HG03135 (cell line): Measurements from ENCODE around the gene RALGDS.

Experiments used
- ATAC-seq: cut with Tn5 transposase; IDR thresholded peaks from one replicate; pipeline ENCODE4 v1.9.1; 2021; ENCODE audit warnings: mild to moderate bottlenecking, moderate library complexity; ENCODE audit not compliant: unreplicated experiment

Gene RALGDS

GRCh38 chr9:133120501-133121197 lies 391 bp downstream of the RALGDS start:
- peak; percentile 31 for ATAC-seq

DNA sequence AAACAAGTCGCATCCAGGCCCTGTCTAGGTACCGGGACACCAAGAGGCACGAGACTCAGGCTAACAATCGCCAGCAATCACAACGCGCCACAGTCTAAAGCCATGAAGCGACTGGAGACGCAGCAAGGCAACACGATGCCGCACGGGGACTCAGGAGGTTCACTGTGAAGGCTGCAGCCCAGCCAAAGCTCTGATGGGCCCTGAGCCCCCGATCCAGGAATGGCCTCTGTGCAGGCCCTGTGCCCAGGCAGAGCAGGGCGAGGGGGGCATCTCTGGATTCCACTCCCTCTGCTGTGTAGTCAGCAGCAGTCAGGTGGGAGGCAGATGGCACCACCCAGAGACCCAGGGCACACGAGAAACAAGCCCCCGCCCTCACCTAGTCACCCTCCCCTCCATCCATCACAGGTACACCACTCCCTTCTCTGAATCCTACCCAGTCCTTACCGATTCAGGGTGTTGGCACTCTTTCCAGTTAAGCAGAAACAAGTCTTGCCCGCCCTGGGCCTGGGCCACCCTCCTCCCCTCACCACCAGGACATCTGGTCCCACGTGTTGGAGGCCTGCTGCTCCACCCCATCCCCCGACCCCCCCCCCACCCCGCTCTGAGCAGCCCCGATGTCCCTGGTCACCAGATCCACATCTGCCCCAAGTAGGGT lies 1.1 kb downstream of the RALGDS start:
- no peak for ATAC-seq

DNA sequence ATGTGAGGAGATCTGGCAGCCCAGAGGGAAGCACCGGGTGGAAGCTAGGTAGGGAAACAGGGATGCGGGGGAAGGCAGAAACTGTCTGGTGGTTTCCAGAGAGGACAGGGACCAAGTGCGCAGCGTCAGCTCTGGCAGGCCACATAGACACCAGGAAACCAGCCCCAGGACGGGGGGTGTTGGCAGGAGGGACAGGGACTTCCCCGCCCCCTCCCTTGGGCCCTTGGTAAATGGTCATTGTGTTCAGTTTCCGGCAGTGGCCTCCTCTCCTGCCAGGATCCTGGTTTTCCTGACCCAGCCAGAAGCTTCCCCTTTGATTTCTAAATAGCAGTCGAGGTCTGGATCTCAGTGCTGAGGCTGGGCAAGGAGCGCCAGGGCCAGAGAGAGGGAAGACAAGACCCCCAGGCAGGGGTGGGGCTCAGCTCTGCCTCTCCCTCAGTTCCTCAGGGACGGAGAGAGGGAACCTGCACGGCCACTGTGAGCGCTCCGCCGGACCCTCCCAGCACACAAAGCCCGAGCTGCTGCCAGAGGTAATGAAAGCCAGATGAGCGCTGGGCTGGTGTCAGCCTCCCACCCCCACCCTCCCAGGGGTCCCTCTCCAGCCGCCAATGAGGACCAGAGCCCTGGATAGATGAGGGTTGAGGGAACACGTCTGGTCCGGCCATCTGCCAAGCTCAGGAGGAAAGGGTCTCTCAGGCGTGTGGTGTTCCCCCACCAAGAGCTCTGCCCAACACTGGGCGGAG lies 1.8 kb downstream of the RALGDS start:
- ATAC-seq = no peak

DNA sequence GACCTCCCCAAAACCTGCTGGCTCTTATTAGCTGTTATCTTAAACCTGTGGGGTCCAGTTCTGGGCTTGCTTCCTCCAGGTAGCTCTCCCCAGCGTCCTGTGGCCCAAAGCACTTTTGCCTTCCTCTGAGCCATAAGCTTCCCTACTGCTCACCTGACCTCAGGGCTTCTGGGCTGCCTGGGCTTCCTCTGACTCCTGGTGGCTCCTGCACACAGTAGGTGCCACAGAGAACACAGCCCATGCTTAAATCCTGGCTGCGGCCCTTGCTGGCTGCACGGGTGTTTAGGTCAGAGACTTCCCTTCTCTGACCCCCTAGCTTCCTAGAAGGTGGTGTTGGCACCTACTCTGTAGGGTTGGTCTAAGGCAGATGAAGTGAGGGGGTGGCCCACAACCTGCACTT lies 2.5 kb downstream of the RALGDS start:
- ATAC-seq = no peak

GRCh38 chr9:133118179-133118520 lies 2.9 kb downstream of the RALGDS start:
- no peak for ATAC-seq

DNA sequence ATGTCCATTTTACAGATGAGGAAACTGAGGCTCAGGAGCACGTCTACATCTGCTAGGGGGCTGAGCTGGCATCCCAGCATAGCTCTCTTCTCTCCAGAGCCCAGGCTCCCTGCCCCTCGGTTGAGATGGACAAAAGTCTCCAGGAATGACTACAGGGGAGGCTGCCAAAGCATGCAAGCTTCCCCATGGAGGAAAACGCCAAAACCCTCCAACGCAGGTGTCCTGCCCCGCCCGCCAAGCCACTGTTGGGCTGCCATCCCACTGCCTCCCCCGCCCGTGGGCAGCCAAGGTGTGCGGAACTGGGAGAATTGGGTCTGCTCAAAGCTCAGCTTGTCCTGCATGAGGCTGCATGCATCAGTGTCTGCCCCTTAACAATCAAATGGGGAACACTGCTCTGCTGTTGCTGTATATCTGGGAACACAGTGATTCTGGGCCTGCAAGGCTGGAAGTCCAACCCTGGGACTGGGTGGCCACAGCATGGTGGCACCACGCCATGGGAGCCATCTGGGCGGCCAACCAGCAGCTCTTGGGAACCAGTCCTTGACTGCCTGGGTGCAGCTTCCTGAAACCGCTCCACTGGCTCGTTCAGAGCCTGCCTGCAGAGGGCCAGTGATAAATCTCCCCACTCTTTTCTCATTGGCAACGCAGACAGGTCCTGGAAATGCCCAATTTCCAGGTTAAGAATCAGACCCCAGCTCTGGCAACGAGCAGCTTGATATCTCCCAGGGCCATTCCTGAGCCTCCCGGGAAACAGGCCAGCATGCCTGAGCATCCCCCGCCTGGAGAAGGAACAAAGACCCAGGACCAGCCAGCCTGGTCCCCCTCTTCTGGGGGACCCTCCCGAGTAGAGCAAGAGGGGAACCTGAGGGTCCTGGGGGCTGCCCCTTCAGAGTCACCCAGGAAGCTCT lies 3.5 kb downstream of the RALGDS start:
- no peak for ATAC-seq

GRCh38 chr9:133116346-133117231 lies 4.5 kb downstream of the RALGDS start:
- no peak for ATAC-seq

DNA sequence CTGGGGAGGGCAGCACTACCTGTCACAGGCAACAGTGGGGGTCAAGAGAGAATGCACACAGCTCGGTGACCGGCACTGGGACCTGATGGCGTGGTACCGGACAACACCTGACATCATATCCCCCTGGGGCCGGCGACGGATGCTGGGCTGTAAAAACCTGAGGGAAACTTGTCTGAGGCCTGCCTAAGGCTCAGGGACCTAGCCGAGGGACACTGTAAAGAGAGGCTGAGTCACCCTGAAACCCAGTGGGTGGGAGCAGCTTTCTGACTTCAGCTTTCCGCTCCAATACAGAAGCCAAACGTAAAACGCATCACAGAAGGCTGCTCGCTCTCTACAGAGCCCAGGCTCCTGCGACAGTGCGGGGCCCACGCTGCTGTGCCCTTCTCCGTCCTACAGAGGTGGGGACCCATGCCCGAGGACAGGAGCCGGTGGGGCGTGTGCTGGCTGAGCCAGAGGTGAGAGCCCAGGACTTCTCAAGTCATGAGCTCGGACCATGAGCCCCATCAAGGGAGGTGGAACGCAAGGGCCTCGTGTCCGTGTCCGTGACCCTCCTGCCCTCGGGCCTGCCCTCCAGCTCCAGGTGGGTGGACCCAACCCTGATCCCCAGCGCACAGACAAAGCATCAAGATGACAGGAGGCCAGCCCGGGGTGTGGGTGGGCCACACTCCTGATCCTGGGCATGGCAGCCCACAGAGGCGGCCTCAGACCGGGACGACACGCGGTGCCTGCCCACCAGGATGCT lies 5.3 kb downstream of the RALGDS start:
- no peak for ATAC-seq

GRCh38 chr9:133114886-133115603 lies 6.0 kb downstream of the RALGDS start:
- no peak for ATAC-seq

GRCh38 chr9:133113949-133114885 lies 6.8 kb downstream of the RALGDS start:
- ATAC-seq = no peak

GRCh38 chr9:133113163-133113948 lies 7.7 kb downstream of the RALGDS start:
- ATAC-seq = no peak

- ATAC-seq = no peak
Observed at GRCh38 chr9:133112663-133113026, 8.4 kb downstream of the RALGDS start.

DNA sequence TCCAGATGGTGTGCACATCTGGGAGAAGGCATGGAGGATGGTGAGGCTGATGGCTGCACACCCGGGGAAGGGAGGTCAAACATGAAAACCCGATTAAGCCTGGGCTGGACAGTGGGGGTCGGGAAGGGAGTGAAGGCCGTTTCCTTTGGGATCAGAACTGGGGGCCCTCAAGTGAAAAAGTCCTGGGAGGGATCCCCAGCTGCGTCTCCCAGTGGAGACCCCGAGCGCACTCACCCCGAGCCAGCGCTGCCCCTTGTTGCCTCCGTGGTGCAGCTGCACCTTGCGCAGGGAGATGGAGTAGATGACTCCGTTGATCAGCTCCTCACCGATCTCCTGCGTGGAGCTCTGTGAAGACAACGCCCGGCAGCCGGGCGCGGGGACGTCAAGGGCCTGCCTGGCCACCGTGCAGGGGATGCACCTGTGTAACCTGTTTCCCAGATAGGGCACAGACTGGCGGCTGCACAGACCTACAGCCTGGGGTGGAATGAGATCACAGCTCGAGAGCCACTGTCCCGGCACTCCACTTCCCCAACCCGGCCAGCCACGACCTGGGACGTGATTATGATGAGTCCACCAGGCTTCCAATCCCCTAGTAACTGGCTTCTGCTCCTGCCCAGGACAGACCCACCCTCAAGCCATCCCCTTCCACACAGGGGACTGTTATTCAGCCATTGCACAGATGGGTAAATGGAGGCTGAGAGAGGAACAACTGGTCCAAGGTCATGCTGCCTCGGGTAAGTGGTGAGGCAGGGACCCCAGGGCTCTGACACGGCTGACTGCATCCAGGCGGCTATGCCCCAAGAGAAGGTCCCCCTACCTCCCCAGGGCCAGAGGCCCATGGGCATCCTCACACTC lies 9.0 kb downstream of the RALGDS start:
- no peak for ATAC-seq

DNA sequence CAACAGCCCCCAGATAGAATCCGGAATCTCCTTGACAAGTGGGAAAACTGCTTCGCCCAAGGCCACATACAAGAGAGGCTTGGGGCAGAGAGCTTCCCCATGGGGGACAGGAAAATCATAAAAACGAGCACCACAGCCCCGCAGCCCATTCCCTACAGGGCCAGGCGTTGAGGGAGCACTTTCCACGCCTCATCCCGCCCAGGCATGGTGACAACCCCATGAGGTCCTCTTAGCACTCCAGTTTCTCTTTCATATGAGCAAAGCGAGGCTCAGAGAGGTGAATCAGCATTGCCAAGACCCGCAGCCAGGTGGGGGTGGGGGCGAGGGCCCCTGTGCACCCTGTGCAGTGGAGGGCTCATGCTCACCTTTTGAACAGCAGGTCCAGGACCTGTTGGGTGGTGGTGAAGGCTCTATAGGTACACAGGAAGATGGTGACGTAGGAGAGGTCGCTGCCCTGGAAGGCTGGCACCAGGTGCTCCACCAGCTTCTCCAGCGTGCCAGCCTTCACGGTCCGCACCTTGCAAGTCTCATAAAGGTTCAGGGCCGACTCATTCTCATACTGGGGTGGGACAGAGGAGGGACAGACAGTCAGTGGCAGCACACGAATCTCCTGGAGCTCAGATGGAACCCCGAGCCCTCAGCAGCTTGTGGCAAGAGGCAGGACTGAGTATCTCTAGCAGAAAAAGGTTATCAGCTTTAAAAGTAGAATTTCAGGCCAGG lies 10.9 kb downstream of the RALGDS start:
- ATAC-seq = no peak
